ENCODE results near the gene CMIP. TPM values are rescaled to one million over a fixed set of nuclear protein-coding genes. Genes with fewer than 3 reads are reported as not detected.

The CMIP gene
- total RNA-seq, 1 experiment from 2014 or later, result 48.2 TPM

- Histone ChIP-seq H3K79me1 (ENCODE audit: insufficient read depth, low read depth, low read length, poor library complexity, severe bottlenecking) (peaks cover 5% of the 10 kb centered on the region), H3K14ac (ENCODE audit: insufficient read depth, low read length) (no peak overlapping the region), H3K18ac (ENCODE audit: insufficient read length, low read depth, low read length) (no peak overlapping the region), H4K8ac (replicated peaks; ENCODE audit: insufficient read length, low read depth, low read length) (no peak overlapping the region), H3K79me2 (ENCODE audit: insufficient read depth, low read length) (peaks cover 44% of the 10 kb centered on the region; the same call in 1 of the 2 replicates), H3T11ph (ENCODE audit: low read length) (no peak overlapping the region), H3K9ac (ENCODE audit: extremely low read depth, insufficient read length, low read length) (peak overlapping the region; percentile 65), H3K4me2 (ENCODE audit: insufficient read depth, insufficient read length, low read length) (peak overlapping the region; percentile 72), H2BK5ac (ENCODE audit: insufficient read length, low read length) (no peak overlapping the region), H3K9me3 (ENCODE audit: control insufficient read depth, low read depth, low read length) (no peaks in the 10 kb centered on the region), H3K23ac (ENCODE audit: insufficient read length, low read depth, low read length) (no peak overlapping the region), H3K27ac (ENCODE audit: insufficient read length, low read depth, low read length) (no peak overlapping the region), H2BK12ac (ENCODE audit: insufficient read length, low read depth, low read length) (no peak overlapping the region), H2AK5ac (ENCODE audit: insufficient read length, low read length) (no peak overlapping the region), H2BK15ac (ENCODE audit: low read depth, low read length) (no peak overlapping the region), H3K56ac (ENCODE audit: insufficient read length, low read depth, low read length) (no peak overlapping the region), H2BK120ac (ENCODE audit: low read depth, low read length, poor library complexity, severe bottlenecking) (no peak overlapping the region), H2AFZ (ENCODE audit: low read length) (no peak overlapping the region), H3K4ac (ENCODE audit: low read depth, low read length) (no peak overlapping the region), H2BK20ac (ENCODE audit: low read depth, low read length, poor library complexity, severe bottlenecking) (no peak overlapping the region), H3K27me3 (ENCODE audit: insufficient read depth, low read length) (peaks cover 4% of the 10 kb centered on the region; the same call in 1 of the 2 replicates), H4K20me1 (ENCODE audit: control insufficient read depth, insufficient read depth, insufficient read length) (no peaks in the 10 kb centered on the region), H4K5ac (ENCODE audit: insufficient read length, low read depth, low read length) (no peak overlapping the region), H4K91ac (ENCODE audit: insufficient read length, low read depth, low read length) (no peak overlapping the region), H3K4me1 (ENCODE audit: insufficient read depth, low read length) (peaks cover 6% of the 10 kb centered on the region; the same call in 1 of the 2 replicates), H3K23me2 (ENCODE audit: insufficient read length, low read depth, low read length, poor library complexity, severe bottlenecking) (peaks cover 13% of the 10 kb centered on the region)
- Mint-ChIP-seq H3K27me3 (ENCODE audit: low read depth) (peaks cover 21% of the 10 kb centered on the region), H3K27ac (peak overlapping the region; percentile 11 to 84 (median 39); a peak in 3 of 7 replicates), H3K9me3 (no peaks in the 10 kb centered on the region), H3K4me1 (peaks cover 61 to 63% of the 10 kb centered on the region in 2 experiments), H3K4me3 (peak overlapping the region; percentile 76 to 87), H3K36me3 (ENCODE audit: insufficient read depth in 1 of 3, low read depth in 3 of 3) (peaks cover 0 to 12% (median 8%) of the 10 kb centered on the region in 3 experiments; a peak in 3 of 7 replicates)
- no peak for DNase-seq
- no CpG with 5 or more reads among the region's 14 CpGs for WGBS (ENCODE audit: extremely low coverage, insufficient read length, low lambda C conversion rate)
- no peak for TF ChIP-seq CTCF (conservative IDR thresholded peaks at IDR 0.05)
Observed at GRCh38 chr16:81446907-81447268, 2.3 kb downstream of the CMIP start.

All from H9 (cell line).